Stimulated activated naive CD8-positive, alpha-beta T cell treated with anti-CD3 and anti-CD28 coated beads, Interleukin-15, Interleukin-2, amounts not matched to agents 100 ng/mL and 50 ng/mL, for 24 hours (primary cell): Measurements from ENCODE around the gene ZNF732.

Experiments
- H3K27ac Mint-ChIP-seq: one replicate; pipeline ENCODE4 v1.8.0; 2021; ENCODE audit warnings: mild to moderate bottlenecking, mixed read lengths
- H3K27me3 Mint-ChIP-seq: one replicate; pipeline ENCODE4 v1.8.0; 2021; ENCODE audit warnings: mixed read lengths
- H3K36me3 Mint-ChIP-seq: one replicate; pipeline ENCODE4 v1.8.0; 2021; ENCODE audit warnings: low read depth, mixed read lengths
- H3K4me1 Mint-ChIP-seq: one replicate; pipeline ENCODE4 v1.8.0; 2021; ENCODE audit warnings: low read depth, mixed read lengths
- H3K4me3 Mint-ChIP-seq: one replicate; pipeline ENCODE4 v1.8.0; 2021; ENCODE audit warnings: mild to moderate bottlenecking, mixed read lengths
- H3K9me3 Mint-ChIP-seq: one replicate; pipeline ENCODE4 v1.8.0; 2021; ENCODE audit warnings: mixed read lengths

ZNF732 gene

DNA sequence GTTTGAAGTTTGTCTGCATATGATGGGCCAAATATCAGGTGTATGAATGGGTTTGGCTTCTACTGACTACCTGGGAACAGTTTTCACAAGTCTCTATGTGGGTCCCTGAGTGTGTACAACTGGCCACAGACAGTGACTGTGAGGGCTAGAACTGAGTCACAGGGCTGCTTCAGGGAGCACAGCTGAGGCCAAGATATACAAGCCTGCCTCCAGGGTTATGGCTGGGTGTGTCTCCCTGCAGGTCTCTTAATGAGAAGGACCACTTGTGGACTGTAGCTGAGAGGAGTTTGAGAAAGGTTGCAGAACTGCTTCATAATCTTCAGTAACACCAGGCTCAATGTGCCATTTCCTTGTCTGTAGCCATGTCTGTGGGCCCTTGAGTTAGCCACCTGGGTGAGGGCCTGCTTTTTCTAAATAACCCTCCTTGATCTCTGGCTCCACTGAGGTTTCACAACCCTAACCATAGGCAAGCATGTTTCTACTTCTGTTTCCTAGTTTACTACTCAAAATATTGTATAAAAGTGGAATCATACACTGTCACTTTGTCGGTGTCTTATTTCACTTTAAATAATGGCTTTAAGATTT, 81.3 kb downstream of the ZNF732 start:
- no peak overlapping the region for H3K27ac Mint-ChIP-seq

More for the DNA sequence above, 81.3 kb downstream of the ZNF732 start:
- H3K4me3 Mint-ChIP-seq, result no peak overlapping the region
- H3K4me1 Mint-ChIP-seq, result no peaks in the 10 kb centered on the region
- H3K9me3 Mint-ChIP-seq, result peaks cover 24% of the 10 kb centered on the region
- H3K36me3 Mint-ChIP-seq, result peaks cover 18% of the 10 kb centered on the region
- H3K27me3 Mint-ChIP-seq, result no peaks in the 10 kb centered on the region
